GM12874 (cell line): ENCODE measurements around the gene CD40.

Source experiments
- CTCF ChIP-seq: IDR thresholded peaks from 2 replicates; pipeline ENCODE4 v1.5.1; 2011; ENCODE audit warnings: low read depth, mild to moderate bottlenecking, control low read depth, low read length, moderate library complexity; ENCODE audit not compliant: insufficient read depth

CD40 gene

GRCh38 chr20:46111836-46112212, 6.3 kb upstream of the CD40 start:
- TF ChIP-seq CTCF = no peak

GRCh38 chr20:46112430-46113112, 5.5 kb upstream of the CD40 start:
- TF ChIP-seq CTCF = no peak

- no peak for TF ChIP-seq CTCF
Observed at GRCh38 chr20:46113113-46113470, 5.0 kb upstream of the CD40 start.

GRCh38 chr20:46114449-46114848, 3.7 kb upstream of the CD40 start:
- TF ChIP-seq CTCF = no peak

GRCh38 chr20:46118481-46119020, 437 bp downstream of the CD40 start:
- no peak for TF ChIP-seq CTCF

GRCh38 chr20:46119028-46119546, 973 bp downstream of the CD40 start:
- TF ChIP-seq CTCF = no peak

GRCh38 chr20:46119547-46119946, 1.4 kb downstream of the CD40 start:
- TF ChIP-seq CTCF = no peak
